ENCODE measurements around the gene WDR86.

- TF ChIP-seq CTCF (IDR thresholded peaks at IDR 0.05) (no peak), POLR2A (IDR thresholded peaks at IDR 0.05; ENCODE audit: low read depth) (no peak), POLR2AphosphoS5 (IDR thresholded peaks at IDR 0.05) (no peak)
Observed at GRCh38 chr7:151352512-151352911, 57.3 kb downstream of the WDR86 start.

All from esophagus muscularis mucosa (tissue), 3 donors.